Myocyte (in vitro differentiated cells): ENCODE results near the gene NR5A2. TPM values are rescaled to one million over a fixed set of nuclear protein-coding genes. Genes with fewer than 3 reads are reported as not detected.
A peak's percentile ranks its signal among the peaks of the same experiment; 100 is the strongest.

Source experiments
- DNase-seq: peaks from one replicate; pipeline ENCODE4 v3.0.0-alpha.2; 2012; ENCODE audit warnings: low read depth
- total RNA-seq: library from RNA; depleted of rRNA; stranded (reverse); fragments of >200 nt; gene quantifications from 2 replicates; pipeline ENCODE4 v1.2.3, GENCODE V29; 2014

The NR5A2 gene
- total RNA-seq, 1 donor from 2014 or later = not detected

- no peak for DNase-seq
Measured at GRCh38 chr1:200062143-200062542, 34.6 kb downstream of the NR5A2 start.

GRCh38 chr1:200072636-200073285 is 45.3 kb downstream of the NR5A2 start:
- DNase-seq = peak; percentile 53

- DNase-seq = no peak
Measured at GRCh38 chr1:200073286-200073637, 45.8 kb downstream of the NR5A2 start.

- no peak for DNase-seq
Measured at GRCh38 chr1:200075522-200075921, 48.0 kb downstream of the NR5A2 start.

GRCh38 chr1:200075938-200076546 is 48.5 kb downstream of the NR5A2 start:
- DNase-seq = peak; percentile 95

- DNase-seq = no peak
Measured at GRCh38 chr1:200079232-200079940, 51.9 kb downstream of the NR5A2 start.

GRCh38 chr1:200081151-200081968 is 53.9 kb downstream of the NR5A2 start:
- no peak for DNase-seq

- peak; percentile 6 for DNase-seq
Measured at GRCh38 chr1:200081969-200082245, 54.4 kb downstream of the NR5A2 start.

GRCh38 chr1:200082329-200082728 is 54.8 kb downstream of the NR5A2 start:
- DNase-seq = no peak

GRCh38 chr1:200090252-200091159 is 63.0 kb downstream of the NR5A2 start:
- no peak for DNase-seq

GRCh38 chr1:200095057-200095577 is 67.6 kb downstream of the NR5A2 start:
- no peak for DNase-seq

- DNase-seq = no peak
Measured at GRCh38 chr1:200096774-200097173, 69.3 kb downstream of the NR5A2 start.

- no peak for DNase-seq
Measured at GRCh38 chr1:200099040-200099439, 71.5 kb downstream of the NR5A2 start.

GRCh38 chr1:200103966-200104583 is 76.6 kb downstream of the NR5A2 start:
- no peak for DNase-seq

GRCh38 chr1:200107004-200107470 is 79.5 kb downstream of the NR5A2 start:
- DNase-seq = no peak

GRCh38 chr1:200108659-200109058 is 81.1 kb downstream of the NR5A2 start:
- DNase-seq = no peak

GRCh38 chr1:200112290-200112689 is 84.8 kb downstream of the NR5A2 start:
- DNase-seq = no peak

GRCh38 chr1:200115532-200115931 is 88.0 kb downstream of the NR5A2 start:
- no peak for DNase-seq

- no peak for DNase-seq
Measured at GRCh38 chr1:200116324-200116723, 88.8 kb downstream of the NR5A2 start.
